22Rv1 (cell line): ENCODE measurements around the gene ARHGAP10.

Experiments used
- ZFX ChIP-seq: fragments of 450-650 bp; IDR thresholded peaks from 2 replicates; pipeline ENCODE4 v1.6.1; 2017; ENCODE audit warnings: antibody characterized with exemption, borderline replicate concordance
- TF ChIP-seq, protein P1 (sequence below): fragments of 450-650 bp; IDR thresholded peaks from 2 replicates; pipeline ENCODE4 v1.5.1; 2017; ENCODE audit warnings: mild to moderate bottlenecking

DNA sequence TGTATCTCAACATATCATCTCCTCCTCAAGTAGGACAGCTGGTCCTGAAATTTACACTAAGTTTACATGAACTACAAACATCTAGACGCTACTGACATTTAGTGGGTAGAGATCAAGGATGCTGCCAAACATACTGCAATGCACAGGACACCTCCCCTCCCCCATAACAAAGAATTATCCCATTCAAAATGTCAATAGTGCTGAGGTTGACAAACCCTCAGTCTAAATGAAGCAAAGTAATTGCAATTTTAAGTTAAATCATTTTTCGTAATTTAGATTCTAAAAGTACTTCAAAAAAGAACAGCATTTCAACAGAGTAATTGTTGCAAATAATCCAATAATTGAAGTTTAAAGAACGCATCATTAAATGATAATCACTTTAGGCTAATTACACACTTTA lies 49.1 kb upstream of the ARHGAP10 start:
- TF ChIP-seq, protein P1, sequence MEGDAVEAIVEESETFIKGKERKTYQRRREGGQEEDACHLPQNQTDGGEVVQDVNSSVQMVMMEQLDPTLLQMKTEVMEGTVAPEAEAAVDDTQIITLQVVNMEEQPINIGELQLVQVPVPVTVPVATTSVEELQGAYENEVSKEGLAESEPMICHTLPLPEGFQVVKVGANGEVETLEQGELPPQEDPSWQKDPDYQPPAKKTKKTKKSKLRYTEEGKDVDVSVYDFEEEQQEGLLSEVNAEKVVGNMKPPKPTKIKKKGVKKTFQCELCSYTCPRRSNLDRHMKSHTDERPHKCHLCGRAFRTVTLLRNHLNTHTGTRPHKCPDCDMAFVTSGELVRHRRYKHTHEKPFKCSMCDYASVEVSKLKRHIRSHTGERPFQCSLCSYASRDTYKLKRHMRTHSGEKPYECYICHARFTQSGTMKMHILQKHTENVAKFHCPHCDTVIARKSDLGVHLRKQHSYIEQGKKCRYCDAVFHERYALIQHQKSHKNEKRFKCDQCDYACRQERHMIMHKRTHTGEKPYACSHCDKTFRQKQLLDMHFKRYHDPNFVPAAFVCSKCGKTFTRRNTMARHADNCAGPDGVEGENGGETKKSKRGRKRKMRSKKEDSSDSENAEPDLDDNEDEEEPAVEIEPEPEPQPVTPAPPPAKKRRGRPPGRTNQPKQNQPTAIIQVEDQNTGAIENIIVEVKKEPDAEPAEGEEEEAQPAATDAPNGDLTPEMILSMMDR = no peak
- no peak for TF ChIP-seq ZFX
